ENCODE results near the gene PTPRU.

- no peak for TF ChIP-seq GATA2 (IDR thresholded peaks at IDR 0.05; ENCODE audit: low read depth, low read length)
- no peak for TF ChIP-seq GATA3 (IDR thresholded peaks at IDR 0.05; ENCODE audit: low read depth, low read length)
Observed at GRCh38 chr1:29200906-29201594, 35.3 kb upstream of the PTPRU start.
